Activated T-cell treated with anti-CD3 and anti-CD28 coated beads for 4 hours (primary cell): ENCODE measurements around the gene GRIN2D.

Source experiments
- DNase-seq: peaks from one replicate; pipeline ENCODE4 v3.0.0-alpha.2; 2020

The GRIN2D gene

DNA sequence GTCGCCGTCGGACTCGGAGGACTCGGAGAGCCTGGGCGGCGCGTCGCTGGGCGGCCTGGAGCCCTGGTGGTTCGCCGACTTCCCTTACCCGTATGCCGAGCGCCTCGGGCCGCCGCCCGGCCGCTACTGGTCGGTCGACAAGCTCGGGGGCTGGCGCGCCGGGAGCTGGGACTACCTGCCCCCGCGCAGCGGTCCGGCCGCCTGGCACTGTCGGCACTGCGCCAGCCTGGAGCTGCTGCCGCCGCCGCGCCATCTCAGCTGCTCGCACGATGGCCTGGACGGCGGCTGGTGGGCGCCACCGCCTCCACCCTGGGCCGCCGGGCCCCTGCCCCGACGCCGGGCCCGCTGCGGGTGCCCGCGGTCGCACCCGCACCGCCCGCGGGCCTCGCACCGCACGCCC lies 49.8 kb downstream of the GRIN2D start:
- DNase-seq, result no peak
